ENCODE data around the gene MLLT3. TPM values are rescaled to one million over a fixed set of nuclear protein-coding genes. Genes with fewer than 3 reads are reported as not detected.

The MLLT3 gene
- total RNA-seq, 1 experiment from 2014 or later = 24.4 TPM

GRCh38 chr9:20557890-20558565, 64.3 kb downstream of the MLLT3 start:
- H3K4me3 Mint-ChIP-seq (ENCODE audit: unreplicated experiment) = no peak overlapping the region
- no peak for TF ChIP-seq CTCF (IDR thresholded peaks at IDR 0.05; ENCODE audit: insufficient read depth in 1 of 2, low read depth in 1 of 2, low read length in 1 of 2, severe bottlenecking in 1 of 2, unreplicated experiment in 1 of 2)
- no peak for DNase-seq
- H3K9me3 Mint-ChIP-seq (ENCODE audit: unreplicated experiment) = no peaks in the 10 kb centered on the region
- no peaks in the 10 kb centered on the region for H3K36me3 ChIP-seq (ENCODE audit: control insufficient read depth, insufficient read depth, low read length)
- intact Hi-C loops (cut with micrococcal nuclease; ENCODE audit: unreplicated experiment) = no loop called here
- no TSS peak for BruUV-seq (replicated peaks)
- ChIA-PET POLR2A (no interaction called here), CTCF (no interaction called here)
- no peak overlapping the region for H3K27ac Mint-ChIP-seq (ENCODE audit: unreplicated experiment)
- no peaks in the 10 kb centered on the region for H3K27me3 ChIP-seq (replicated peaks; ENCODE audit: control insufficient read depth, insufficient read depth, low read length)
- H3K9me3 ChIP-seq = no peaks in the 10 kb centered on the region
- no peak overlapping the region for H3K4me3 ChIP-seq (ENCODE audit: low read depth, low read length)
- no peaks in the 10 kb centered on the region for H3K27me3 Mint-ChIP-seq (ENCODE audit: insufficient read depth, unreplicated experiment)
- H3K4me1 ChIP-seq = peaks cover 11% of the 10 kb centered on the region; the same call in 1 of the 2 replicates
- peaks cover 27% of the 10 kb centered on the region for H3K4me1 Mint-ChIP-seq (ENCODE audit: low read depth, unreplicated experiment)
- H3K36me3 Mint-ChIP-seq (ENCODE audit: insufficient read depth, unreplicated experiment) = no peaks in the 10 kb centered on the region

- no peak overlapping the region for H3K27ac Mint-ChIP-seq (ENCODE audit: unreplicated experiment)
- H3K4me1 Mint-ChIP-seq (ENCODE audit: low read depth, unreplicated experiment) = peaks cover 31% of the 10 kb centered on the region
- Histone ChIP-seq H3K9me3 (no peaks in the 10 kb centered on the region), H3K4me1 (peaks cover 19% of the 10 kb centered on the region; the same call in 1 of the 2 replicates), H3K27me3 (replicated peaks; ENCODE audit: control insufficient read depth, insufficient read depth, low read length) (no peaks in the 10 kb centered on the region), H3K36me3 (ENCODE audit: control insufficient read depth, insufficient read depth, low read length) (no peaks in the 10 kb centered on the region), H3K4me3 (ENCODE audit: low read depth, low read length) (no peak overlapping the region)
- TF ChIP-seq CTCF (IDR thresholded peaks at IDR 0.05; ENCODE audit: insufficient read depth in 1 of 2, low read depth in 1 of 2, low read length in 1 of 2, severe bottlenecking in 1 of 2, unreplicated experiment in 1 of 2) = no peak
- POLR2A ChIA-PET = no interaction called here
- CTCF ChIA-PET = no interaction called here
- no TSS peak for BruUV-seq (replicated peaks)
- H3K27me3 Mint-ChIP-seq (ENCODE audit: insufficient read depth, unreplicated experiment) = no peaks in the 10 kb centered on the region
- no peaks in the 10 kb centered on the region for H3K9me3 Mint-ChIP-seq (ENCODE audit: unreplicated experiment)
- no peak overlapping the region for H3K4me3 Mint-ChIP-seq (ENCODE audit: unreplicated experiment)
- intact Hi-C loops (cut with micrococcal nuclease; ENCODE audit: unreplicated experiment) = no loop called here
- H3K36me3 Mint-ChIP-seq (ENCODE audit: insufficient read depth, unreplicated experiment) = no peaks in the 10 kb centered on the region
- no peak for DNase-seq
Observed at GRCh38 chr9:20557285-20557684, 65.0 kb downstream of the MLLT3 start.

- no peaks in the 10 kb centered on the region for H3K27me3 ChIP-seq (replicated peaks; ENCODE audit: control insufficient read depth, insufficient read depth, low read length)
- ChIA-PET CTCF (interaction anchor here (0.6 to 1.1 kb wide), 2 partner anchors 69 to 270 kb away, joined by 3 to 5 read pairs; partner anchors contain the start of gene MLLT3), POLR2A (no interaction called here)
- H3K27ac Mint-ChIP-seq (ENCODE audit: unreplicated experiment) = peak overlapping the region; percentile 21
- intact Hi-C loops (cut with micrococcal nuclease; ENCODE audit: unreplicated experiment) = loop anchor here (1.0 to 2.0 kb wide), 2 partner anchors 57 to 69 kb away; partner anchors contain the start of gene MLLT3
- H3K4me3 ChIP-seq (ENCODE audit: low read depth, low read length) = no peak overlapping the region
- no peaks in the 10 kb centered on the region for H3K27me3 Mint-ChIP-seq (ENCODE audit: insufficient read depth, unreplicated experiment)
- peaks cover 41% of the 10 kb centered on the region for H3K4me1 Mint-ChIP-seq (ENCODE audit: low read depth, unreplicated experiment)
- H3K9me3 Mint-ChIP-seq (ENCODE audit: unreplicated experiment) = no peaks in the 10 kb centered on the region
- no peak for DNase-seq
- no TSS peak for BruUV-seq (replicated peaks)
- TF ChIP-seq CTCF (IDR thresholded peaks at IDR 0.05; ENCODE audit: insufficient read depth in 1 of 2, low read depth in 1 of 2, low read length in 1 of 2, severe bottlenecking in 1 of 2, unreplicated experiment in 1 of 2) = no peak
- H3K9me3 ChIP-seq = no peaks in the 10 kb centered on the region
- H3K4me1 ChIP-seq = peaks cover 36% of the 10 kb centered on the region
- H3K4me3 Mint-ChIP-seq (ENCODE audit: unreplicated experiment) = no peak overlapping the region
- no peaks in the 10 kb centered on the region for H3K36me3 ChIP-seq (ENCODE audit: control insufficient read depth, insufficient read depth, low read length)
- H3K36me3 Mint-ChIP-seq (ENCODE audit: insufficient read depth, unreplicated experiment) = no peaks in the 10 kb centered on the region
Observed at GRCh38 chr9:20553558-20554149, 68.6 kb downstream of the MLLT3 start.

Data from Caco-2 (cell line).